ENCODE data around the gene SP140L.
A peak's percentile ranks its signal among the peaks of the same experiment; 100 is the strongest.
"Not testable (repeated sequence)": the region's sequence is repeated elsewhere in the genome, so short reads cannot be mapped to it uniquely, and the experiment has no call there.

SP140L gene

DNA sequence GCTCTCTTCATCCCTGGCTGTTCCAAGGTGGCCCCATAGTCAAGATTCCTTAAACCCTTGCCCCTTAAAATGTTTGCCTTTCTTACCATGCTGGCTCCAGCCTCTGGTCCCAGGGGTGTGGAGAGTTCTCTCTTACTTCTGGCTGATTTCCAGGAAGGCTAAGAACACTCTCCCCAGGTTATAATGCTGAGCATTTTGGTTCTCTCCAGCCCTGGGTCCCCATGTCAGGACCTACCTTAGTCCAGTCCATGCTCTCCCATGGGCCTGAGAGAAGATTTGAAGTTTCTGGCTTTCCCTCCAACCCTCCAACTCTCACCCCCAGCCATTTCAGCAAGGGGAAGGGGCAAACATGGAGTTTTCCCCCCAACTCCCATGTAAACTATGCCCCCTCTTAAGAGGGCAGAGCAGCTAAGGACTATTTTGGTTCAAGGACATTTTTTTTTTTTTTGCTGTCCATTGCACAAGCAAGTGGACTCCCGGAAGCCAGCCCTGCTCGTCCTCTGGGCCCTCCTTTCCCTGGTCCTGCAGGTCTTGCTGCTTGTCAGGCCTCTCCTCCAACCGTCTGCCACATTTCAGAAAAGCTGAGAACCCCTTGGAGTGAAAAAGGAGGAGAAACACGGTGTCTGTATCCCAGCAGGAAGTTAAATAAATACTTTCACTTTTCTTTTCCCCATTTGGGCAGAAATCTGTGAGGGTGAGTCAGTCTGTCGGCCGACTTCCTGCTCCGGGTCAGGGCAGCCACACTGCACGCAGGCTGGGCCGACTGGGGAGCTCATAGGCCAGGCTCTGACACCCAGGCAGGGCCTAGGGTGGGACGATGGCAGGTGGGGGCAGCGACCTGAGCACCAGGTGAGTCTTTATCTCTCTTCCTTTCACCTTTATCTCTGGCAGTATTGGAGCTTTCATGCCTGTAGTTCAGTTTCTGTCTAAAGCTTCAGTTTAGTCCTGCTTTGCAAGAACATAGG is at the start of gene SP140L:
TSS of gene SP140L (plus strand) at position 741 of the 965 bp plus-strand sequence. CDS start at position 818, 77 bp downstream.
- DNase-seq = peak; percentile 76

DNA sequence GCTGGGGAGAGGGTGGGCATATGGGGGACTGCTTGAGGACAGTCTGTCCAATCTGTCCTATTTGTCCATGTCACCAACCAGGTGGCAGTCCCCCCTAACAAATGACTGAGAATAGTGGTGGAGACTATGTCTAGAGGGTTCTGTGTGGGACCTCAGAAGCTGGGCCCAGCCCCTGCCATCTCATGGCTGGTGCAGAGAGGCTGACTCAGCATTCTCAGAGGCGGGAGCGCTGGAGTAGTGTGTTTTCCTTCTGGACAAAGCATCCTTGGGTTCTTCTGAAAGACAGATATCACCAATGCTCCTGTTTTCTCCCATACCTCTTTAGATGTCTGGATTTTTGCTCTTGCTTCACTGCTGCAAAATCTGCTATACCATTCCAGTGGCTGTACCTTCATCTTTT is 44.1 kb upstream of the SP140L start:
- no peak for DNase-seq

DNA sequence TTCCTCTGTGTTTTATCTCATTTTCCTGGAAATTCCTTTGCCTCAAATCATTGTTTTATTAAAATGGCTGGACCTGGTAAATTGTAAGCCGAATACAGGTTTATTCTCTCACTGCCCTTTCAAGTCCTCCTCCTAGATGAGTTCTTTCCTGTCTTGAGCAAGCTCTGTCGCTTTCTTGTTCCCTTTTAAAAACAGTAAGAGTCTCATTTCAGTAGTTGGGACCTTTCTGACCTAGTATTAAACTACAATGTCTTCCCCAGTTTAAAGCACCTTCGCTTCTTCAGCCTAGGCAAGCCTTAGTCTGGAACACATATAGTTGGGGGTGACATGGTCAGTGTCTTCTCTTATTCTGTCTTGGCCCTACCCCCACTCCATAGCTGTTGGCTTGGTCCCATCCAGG is 40.9 kb upstream of the SP140L start:
- no peak for DNase-seq

DNA sequence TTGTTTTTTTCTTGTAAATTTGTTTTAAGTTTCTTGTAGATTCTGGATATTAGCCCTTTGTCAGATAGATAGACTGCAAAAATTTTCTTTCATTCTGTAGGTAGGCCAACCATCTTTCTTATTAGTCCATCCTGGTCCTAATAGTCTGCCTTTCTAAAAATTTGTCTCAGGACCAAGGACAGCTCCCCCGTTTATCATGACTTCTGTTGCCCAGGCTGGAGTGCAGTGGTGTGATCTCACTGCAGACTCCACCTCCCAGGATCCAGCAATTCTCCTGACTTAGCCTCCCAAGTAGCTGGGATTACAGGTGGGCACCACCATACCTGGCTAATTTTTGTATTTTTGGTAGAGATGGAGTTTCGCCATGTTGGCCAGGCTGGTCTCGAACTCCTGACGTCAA is 37.7 kb upstream of the SP140L start:
- DNase-seq = not testable (repeated sequence)

DNA sequence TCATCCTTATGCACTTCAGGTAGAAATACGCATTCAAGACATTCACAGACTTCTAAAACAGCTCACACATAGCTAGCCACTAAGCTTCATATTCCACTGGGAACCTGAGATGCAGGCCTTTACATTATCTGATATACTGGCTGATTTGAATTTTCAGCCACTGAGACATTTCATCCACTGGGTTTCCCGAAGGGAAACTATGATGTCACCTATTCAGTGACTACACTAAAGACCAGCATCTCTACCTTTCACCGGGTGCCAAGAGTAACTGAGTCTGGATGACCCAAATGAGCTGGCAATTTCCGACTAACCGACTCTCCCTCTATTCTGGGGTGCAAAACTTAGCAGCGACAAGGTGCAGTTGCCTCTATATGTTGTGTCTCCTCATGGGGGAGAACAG is 31.8 kb upstream of the SP140L start:
- DNase-seq = no peak

DNA sequence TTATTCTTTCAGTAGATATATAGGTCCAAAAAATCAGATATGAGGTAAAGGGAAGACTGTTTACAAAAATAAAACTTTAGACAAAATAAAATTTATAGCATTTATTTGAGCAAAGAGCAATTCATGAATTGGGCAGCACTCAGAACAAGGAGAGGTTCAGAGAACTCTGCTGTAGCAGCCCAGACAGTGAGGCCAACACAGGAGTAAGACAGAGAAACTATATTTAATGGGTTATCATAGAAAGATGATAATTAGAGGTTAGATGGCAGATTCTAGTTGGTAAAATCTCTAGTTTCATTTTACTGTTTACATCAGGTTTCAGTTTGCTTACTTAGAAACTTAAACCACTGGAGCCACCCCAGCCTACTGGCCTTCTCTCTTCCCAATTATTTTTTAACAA is 30.1 kb upstream of the SP140L start:
- DNase-seq = no peak

DNA sequence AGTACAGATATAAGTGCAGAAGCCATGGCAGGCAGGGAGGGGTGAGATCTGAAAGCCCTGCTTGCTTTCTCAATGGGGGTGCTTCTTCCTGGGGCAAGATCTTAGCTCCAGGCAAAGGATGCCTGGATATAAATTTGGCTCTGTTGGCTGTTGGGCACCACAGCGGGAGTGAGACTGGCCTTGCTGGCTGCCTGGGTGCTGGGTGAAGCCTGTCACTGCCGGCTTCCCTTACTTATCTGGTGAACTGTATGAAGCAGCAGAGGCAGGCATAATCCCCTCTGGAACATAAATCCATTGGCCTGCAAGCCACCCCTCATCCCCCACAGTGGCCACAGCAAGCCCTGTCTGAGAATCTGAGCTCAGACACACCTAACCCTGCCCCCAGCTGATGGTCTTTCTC is 27.4 kb upstream of the SP140L start:
- no peak for DNase-seq

DNA sequence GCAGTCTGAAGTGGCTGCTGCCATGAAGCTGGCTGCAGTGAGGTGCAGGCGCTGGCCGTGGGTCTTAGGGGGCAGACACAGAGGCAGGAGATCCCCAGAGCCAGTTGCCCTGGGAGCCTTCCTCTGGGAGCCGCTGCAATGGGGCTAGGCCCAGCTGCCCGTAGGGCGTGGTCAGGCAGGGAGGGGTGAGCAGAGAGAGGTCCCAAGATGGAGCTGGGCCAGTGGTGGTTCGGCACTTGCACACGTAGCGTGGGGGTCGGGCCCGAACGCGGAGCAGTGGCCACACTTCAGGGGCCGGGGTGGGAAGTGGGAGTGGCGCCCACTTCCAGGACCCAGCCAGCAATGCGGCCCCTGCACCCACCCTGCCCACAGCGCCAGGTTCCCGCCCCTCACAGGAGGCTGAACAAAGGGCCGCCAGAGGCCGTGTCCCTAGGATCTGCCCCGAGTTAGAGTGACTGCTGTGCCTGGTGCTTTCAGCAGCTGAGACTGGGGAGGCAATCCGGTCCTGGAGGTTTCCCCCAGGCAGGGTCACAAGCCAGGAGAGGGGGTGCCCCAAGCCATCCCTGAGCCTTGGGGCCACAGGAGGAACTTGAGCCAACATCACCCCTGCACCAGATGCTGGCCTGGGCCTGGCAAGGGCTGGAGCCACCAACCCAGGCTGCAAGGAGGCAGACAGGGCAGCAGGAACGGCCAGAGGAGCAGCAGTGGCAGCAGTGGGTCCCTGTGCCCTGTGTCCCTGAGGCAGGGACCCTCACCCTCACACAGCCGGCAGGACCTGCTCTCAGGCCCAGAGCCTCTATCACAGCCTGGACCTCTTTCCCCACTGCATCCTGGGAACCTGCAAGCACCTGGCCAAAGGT is 21.3 kb upstream of the SP140L start:
- DNase-seq = no peak

DNA sequence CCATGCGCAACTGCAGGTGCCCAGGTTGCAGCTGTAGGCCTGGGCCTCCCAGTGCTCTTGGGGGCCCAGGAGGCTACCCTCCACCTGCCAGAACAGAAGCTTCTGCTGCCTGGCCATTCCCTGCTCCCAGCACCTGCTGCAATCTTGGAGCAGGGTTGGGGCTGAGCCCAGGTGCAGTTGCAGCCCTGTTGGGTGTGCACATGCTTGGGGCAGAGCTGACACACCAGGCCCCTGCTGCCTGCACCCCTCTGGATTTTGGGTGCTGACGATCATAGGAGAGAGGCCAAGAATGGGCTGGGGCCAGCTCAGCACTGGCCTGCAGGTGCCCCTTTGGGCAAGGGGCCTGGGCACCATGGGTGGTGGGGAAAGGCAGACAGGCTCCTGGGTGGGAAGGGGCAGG is 20.5 kb upstream of the SP140L start:
- DNase-seq = no peak

DNA sequence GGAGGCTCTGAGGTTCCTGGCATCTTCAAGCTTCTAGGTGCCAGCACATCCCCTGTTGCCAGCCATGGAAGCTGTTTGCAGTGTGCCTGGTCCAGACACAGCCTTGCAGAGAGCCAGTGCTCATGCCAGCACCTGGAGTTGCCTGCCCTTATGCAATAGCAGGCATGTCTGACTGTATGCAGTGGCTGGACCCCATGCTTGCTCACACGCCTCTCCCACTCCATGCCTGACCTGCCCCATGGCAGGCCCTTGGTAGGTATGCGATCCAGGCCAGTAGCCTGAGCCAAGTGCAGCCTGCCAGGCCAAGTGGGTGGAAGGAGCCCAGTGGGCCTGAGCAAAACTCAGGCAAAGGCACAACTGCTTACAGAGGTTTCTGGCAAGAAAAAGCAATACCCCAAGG is 19.5 kb upstream of the SP140L start:
- no peak for DNase-seq

DNA sequence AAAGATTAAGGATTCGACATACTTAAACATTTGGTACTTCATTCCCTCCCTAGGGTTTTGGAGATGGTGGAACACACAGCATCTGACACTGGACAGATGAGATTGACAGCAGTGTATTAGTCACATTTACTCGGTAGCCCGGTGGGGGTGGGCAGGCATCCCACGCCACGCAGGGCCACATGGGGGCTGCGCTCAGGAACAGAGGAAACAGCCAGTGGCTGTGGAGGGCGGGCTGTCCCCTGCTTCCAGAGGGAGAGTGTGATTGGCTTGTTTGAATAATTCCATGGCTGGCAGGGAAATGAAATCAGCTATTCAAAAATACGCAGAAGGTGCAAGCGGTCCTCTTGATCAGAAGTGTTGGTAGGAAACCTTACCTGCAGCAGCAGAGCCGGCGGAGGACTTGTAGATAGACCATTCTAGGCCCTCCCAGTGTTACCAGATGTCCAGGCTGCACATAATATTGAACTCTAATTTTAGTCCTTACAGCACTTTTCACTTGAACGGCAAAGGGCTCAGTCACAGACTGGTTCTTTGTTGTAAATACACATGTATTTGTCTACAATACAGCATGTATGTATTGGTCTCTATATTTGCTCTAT is 18.5 kb upstream of the SP140L start:
- DNase-seq = no peak

DNA sequence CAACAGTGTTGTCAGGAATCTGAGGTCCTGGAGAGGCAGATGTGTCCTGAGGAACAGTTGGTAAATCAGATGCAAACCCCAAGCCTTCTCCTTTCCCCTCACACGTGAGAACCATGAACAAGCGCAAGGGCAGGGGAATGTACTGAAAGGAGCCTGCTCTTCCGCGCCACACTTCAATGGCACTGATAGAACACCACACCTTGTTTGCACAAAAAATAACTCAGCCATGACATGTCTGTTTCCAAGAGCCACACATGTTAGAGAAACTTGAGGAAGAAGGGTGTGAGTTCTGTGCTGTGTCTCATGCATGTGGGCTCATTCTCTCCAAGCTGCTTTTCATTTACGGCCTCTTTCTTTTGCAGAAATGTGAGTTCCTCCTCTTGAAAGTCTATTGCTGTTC is 16.2 kb upstream of the SP140L start:
- not testable (repeated sequence) for DNase-seq

DNA sequence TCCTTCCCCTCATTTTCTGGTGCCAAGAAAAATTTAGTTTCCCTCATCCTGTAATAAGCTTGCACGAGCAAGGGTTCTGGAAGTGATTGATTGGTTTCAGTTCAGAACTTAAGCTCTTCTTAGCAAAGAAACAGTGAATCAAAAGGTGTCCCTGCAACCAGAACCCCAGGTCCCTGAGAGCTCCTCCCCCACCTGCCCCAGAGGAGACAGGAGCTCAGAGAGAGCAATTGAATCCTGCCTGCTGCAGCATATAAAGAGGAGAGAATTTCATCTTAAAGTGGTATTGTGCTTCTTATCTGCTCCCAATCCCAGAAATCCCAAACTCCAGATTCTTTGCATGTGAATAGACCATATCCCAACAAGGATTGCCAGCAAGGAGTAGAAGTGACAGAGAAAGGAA is 15.4 kb upstream of the SP140L start:
- not testable (repeated sequence) for DNase-seq

DNA sequence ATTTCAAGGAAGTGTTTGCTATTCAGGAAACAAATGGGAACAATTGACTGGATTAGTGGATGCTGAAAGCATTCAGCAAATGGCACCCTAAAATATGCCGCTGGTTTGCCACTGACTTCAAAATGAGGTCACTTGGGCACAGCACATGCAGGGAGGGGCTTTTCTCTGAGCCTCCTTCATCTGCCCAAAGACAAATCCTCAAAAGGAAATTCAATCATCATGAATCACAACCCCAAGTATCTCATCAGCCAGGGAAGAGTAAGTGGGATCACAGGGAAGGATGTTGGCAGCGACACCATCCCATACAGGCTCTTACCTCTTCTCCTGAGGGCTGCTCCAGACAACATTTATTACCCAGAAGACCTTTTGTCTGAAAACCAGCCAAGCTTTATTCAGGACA is 14.4 kb upstream of the SP140L start:
- no peak for DNase-seq

DNA sequence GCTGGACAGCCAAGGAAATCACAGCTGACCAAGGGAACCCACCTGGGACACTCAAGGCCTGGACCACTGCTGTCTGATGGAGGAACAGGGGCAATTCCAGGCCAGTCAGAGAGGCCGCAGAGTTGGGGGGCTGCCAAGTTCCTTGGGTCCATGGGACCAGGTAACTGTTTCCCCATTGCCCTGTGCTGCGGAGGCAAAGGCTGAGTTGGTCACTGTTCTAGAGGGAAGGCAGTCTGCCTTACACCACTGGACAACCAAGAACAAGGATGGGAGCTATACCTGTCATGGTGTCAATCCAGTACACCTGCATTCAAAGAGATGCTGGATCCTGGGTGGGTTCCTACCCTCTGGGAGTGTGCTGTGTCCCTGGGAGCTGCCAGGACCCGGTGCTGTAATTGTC is 9.6 kb upstream of the SP140L start:
- DNase-seq = no peak

DNA sequence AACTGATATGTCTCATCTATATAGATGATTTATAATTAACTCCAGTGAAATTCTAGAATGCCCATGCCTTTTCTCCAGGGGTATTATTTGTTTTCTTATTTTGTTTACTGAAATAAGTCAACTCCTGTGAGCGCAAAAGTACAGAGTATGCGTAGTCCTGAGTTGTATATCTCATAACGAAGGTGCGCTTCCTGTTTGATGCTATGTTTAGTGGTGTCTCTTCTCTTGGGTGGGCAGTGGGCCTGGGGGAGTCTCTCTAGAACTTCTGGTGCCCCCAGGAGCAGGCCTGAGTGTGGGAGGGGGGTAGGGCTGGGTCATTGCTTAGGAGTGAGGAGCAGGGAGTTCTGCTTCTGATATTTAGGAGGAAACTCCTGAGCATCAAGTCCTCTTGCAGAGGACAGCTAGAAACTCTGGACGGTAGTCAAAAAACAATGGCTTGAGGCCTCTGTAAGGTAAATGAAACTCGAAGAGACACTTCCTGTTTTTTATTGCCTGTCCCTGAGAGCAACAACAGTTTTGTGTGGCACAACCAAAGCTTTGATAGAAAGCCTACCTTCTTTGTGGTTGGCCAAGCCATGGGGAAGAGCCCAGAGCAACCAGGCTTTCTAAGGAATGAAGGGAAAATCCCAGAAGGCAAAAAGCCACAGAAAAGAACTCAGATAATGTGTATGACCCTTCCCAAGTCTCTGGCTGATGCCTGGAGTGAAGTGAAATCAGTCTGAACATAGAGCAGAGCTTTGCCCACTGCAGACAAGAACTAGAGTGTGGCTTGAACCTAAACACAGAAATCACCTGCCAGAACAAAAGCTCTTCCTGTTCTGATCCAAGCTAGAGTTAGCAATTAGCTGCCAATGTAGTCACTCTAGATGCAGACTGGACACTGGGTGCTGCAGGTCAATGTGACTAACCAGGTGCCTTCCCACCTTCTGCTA is 8.5 kb upstream of the SP140L start:
- DNase-seq = no peak

DNA sequence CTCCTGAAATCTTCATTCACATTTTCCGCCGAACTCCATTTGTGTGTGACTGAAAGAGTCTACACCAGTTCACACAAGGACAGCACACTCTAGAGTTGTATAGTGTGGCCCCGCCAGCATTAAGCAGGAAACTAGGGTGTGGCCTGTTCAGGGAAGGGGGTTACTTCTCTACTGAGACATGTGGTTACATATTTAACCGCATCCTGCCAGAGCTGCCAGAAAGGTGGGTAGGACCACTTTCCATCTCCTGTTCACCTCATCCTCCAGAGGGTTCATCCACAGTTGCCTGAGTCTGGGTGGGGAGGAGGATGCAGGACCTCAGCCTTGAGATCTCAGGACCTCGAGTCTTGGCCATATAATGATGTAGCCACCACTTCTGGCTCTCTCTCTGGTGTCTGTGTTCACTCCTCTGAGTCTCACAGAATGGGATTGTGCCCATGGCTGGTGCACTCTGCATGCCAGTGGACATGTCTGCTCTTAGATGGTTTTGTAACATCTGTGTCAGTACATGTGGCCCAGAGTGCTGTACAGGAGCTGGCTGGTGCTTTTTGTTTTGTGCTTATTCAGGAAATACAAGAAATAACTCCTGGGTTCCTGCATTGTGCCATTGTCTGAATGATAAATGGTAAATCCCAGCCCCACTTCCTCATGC is 7.7 kb upstream of the SP140L start:
- DNase-seq = peak; percentile 69

DNA sequence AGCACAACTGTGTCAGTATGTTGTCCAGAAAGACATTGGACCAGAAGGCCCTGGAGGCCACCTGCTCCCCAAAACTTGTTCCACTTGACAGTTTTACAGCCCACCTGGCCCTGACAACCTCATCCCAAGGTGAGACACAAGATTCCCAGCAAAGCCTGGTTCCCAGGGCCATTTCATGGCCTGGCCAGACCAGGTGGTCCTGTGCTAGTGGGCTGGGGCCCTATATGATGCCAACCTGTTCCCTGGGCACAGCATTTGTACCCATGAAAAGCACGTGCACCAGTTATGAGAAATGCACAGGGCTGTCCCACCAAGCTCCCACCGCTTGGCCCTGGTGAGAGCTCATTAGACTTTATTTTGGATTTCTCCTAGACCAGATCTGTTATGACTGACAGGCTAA is 6.0 kb upstream of the SP140L start:
- no peak for DNase-seq

DNA sequence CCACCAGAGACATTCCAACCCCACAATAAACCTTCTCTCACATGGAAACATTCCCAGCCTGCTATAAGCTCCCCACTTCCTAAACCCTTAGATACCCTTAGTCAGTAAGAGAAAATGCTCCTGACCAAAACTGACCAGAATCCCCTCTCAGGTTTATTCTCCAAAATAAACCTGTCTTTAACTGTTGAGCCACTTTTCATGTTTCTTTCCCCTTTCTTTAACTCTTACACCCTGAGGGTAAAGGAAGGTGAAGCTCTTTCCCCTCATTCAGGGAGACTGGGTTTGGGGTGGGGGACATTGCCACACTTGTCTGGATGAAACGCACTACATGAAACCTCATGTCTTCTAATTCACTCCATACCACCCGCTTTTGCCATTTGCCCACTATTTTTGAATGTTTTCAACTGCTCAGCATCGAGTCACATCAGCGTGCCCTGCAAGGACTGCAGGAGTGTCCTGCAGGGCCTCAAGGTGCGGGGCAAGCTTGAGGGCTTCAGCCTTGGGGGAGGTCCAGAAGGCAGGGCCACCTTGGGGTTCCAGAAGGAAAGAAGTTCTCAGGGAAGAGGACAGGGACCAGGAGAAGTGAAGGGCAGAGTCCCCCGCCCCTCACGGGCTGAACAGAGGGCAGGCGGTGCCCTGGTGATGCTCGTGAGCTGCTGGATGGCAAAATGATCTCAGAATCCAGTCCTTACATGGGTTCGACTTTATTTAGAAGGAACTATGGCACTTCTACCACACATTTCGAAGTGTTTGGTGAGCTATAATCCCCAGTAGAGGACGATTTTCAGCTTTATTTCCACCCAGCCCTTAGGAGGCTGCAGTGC is 4.2 kb upstream of the SP140L start:
- DNase-seq = no peak

DNA sequence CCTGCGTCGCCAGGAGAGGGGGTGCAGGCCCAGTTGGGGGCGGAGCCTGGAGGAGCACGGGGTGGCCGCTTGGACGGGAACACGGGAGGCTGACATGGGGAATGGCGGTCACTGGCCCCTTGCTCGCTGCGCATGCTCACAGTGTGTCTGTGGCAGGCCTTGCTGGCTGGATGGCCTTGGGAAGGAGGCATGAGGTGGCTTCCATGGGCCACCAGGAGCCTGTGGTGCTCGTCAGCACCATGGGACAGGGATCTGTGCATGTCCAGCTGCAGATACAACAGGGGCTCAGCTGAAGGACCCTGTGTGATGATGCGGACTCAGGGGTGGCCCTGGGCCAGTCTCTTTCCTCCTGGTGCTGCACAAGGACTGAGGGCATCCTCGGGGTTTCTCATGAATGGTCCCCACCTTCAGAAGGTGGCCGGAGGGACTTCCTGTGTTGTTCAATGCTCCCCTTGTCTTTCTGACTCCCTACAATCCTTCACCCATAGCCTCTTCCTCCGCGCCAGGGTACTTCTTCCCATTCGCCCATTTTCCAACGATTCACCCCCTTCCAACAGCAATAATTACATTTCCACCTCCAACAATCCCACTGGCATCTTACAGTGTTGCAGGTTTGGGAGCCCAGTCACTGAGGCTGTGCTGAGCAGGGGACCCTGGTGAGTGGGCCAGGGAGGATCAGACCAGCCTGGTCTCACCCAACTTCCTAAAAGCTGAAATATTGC is 3.4 kb upstream of the SP140L start:
- no peak for DNase-seq

All from activated effector memory CD4-positive, alpha-beta T cell treated with Interleukin-2 at 50 U/mL for 16 hours (primary cell).